Endometrial microvascular endothelial cells (primary cell): ENCODE measurements around the gene DLEU7. TPM values are rescaled to one million over a fixed set of nuclear protein-coding genes. Genes with fewer than 3 reads are reported as not detected.

Source experiments
- in situ Hi-C: cut with HindIII; loops from 2 replicates; pipeline ENCODE4 v1.10.0; 2017; ENCODE audit warnings: low sequenced_read_pairs, low pct_unique_long_range_greater_than_20kb; ENCODE audit errors: inconsistent ontology term
- total RNA-seq: library from RNA; depleted of rRNA; stranded (reverse); fragments of >200 nt; gene quantifications from one replicate; pipeline ENCODE4 v1.2.3, GENCODE V29; 2015; ENCODE audit errors: inconsistent ontology term

The DLEU7 gene
- total RNA-seq, 1 donor from 2014 or later = not detected

DNA sequence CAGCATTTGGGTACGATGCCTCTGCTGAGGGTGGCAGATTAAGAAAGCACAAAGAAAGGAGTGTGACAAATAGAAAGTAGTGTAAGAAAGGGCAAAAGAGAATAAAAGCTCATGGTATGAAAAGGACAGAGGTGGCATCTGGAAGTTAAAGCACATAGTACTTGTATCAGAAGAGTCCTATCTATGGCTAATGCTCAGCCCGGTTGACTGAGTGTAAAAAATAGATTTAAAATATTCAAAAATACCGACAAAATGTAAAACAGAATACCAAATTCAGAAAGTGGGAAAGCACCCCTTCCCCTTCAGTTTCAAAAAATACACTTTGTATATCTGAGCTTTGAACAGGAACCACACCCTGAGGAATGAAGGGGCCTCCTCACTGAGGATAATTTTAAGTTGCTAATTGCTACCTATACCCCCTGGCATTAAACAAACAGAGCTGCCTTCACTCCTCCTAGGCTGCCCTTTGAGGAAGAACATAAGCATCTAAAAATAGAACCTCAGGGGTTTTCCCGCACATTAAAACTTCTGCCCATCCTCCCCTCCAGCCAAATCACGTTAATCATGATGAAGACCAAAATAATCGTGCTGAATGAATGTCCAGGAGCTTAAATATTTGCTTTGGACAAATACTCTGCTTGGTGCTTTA is 43.3 kb downstream of the DLEU7 start:
- in situ Hi-C loops = no loop called here

DNA sequence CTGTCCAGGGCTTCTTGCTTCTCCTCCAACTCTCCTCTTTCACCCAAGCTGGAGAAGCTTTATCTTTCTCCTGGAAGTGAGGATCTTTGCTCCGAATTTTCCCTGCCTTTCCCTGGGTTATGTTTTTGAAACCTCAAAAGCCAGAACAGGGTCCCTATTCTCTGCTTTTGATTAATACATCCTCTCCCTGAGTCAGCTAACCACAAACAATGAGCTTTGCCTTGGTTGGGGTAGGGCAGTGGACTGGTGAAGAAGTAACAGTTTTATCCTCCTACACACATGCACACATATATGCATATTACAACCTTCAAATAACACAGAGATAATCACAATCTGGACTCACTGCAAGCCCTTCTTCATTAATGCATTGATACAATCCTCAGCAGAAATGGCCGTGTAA is 44.6 kb downstream of the DLEU7 start:
- in situ Hi-C loops = no loop called here

DNA sequence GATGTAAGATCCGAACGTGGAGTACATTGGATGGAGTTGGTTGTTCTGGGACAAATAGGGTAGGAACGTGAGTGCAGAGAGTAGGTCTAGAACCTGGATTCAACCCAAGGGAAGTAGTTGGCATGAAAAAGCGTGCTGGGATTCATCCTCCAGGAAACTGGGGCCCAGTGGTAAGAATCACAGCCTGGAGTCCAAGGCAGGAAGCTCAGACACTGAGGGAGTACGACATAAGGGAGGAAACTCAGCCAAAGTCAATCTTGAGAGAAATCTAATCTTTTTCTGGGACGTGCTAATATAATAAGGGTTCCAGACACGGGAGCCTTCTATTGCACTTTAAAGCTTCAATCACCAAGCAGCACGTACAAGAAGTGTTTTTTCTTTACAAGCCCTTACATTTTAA is 46.4 kb downstream of the DLEU7 start:
- in situ Hi-C loops = no loop called here

DNA sequence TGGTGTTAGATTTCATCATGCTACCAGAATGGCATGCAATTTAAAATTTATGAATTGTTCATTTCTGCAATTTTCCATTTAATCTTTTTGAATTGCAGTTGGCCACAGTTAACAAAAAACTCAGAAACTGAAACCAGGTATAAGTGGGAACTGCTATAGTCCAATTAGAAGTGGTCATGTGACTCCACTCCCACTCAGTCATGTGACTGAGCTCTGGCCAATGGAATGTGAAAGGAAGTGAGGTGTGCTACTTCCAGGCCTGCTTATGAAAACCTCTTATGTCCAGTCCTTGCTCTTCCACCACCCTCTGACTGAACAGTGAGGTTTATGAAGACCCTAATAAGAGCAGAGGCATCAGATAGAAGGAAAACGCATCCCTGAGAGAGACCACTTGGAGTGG is 47.0 kb downstream of the DLEU7 start:
- in situ Hi-C loops = no loop called here

DNA sequence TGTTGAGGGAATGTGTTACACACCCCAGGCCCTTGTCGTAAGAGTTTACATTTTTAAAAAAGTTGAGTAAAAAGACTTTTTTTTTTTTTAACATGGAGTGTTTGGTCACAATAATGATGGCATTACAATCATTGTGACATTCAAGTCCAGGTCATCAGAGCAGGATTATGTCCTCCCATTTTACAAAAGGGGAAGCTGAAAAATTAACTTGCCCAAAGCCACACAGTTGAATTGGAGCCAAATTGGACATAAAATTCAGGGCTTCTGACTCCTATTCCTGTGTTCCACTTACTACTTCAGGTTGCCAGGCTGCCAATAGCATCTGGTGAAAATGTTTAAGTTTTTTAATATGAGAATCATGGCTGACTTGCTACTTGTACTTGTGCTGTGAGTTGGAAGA is 49.3 kb downstream of the DLEU7 start:
- in situ Hi-C loops = no loop called here

DNA sequence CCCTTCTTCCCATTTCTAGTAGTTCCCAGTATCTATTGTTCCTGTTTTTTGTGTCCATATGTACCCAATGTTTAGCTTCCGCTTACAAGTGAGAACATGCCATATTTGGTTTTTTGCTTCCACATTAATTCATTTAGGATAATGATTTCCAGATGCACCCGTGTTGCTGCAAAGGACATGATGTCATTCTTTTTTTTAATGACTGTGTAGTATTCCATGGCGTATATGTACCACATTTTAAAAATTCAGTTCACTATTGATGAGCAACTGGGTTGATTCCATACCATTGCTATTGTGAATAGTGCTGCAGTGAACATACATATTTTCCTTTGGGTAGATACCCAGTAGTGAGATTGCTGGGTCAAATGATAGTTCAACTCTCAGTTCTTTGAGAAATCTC is 50.5 kb downstream of the DLEU7 start:
- in situ Hi-C loops = no loop called here

DNA sequence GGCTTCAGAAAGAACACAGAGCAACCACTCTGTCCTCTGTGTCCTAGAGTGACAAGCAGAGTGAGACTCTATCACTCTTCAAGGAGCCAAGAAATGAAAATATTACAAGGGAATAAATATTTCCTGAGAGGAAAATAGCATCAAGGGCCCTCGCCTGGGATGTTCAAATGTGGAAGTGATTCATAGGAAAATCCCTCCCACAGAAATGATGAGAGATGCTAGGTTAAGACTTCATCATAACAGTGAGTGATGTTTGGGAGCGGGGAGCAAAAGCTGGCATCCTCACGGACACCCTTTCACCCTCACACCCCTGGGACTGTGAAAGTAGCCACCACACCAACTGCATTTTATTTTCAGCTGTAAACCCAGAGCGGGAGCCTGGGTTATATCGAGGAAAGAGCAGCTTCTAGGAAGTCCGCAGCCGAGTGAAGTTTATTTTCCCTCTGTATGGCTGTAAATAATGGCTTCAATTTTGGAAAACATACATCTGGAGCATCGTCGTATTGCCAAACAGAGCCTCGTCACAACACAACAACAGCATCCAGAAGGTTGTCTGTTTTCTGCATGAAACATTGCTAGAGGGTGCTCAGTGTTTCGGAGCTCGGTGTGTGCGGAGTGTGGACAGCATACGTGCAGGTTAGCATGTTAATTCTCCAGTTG is 54.8 kb downstream of the DLEU7 start:
- in situ Hi-C loops = no loop called here

DNA sequence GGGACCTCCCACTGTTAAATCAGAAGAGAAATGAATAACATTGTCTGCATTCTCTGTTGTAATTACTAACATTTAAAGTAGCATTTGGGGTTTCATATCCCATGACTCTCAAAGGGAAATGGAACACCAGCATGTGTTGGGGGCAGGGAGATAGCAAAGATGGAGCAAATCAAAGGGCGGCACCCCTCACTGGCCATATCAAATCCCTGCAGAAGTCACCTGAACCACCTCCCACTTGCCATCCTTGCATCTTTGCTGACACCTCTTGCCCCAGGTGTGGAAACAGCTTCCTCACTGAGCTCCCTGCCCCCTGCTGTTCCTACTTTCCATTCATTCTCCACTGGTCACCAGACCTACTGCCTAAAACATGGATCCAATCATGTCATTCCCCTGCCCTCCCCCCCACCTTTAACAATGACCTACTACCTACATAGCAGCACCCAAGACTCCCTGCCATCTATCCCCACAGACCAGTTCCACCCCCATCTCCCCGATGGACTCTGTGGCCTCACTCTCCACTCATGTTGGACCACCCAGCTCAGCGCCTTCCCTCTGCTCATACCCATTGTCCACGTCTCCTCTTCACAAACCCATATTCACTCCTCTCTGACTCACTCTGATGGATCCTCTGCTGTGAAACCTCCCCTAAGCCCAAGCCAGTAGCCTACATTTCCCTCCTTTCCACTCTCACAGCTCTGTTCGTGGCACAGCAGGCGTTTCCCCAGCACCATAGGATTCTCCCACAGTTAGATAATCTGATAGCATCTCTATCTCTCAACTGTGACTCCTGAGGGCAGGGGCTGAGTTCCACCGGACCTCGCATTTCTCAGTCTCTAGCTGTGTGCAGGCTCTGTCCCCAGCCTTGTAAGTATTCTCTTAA is 55.9 kb downstream of the DLEU7 start:
- in situ Hi-C loops = no loop called here

DNA sequence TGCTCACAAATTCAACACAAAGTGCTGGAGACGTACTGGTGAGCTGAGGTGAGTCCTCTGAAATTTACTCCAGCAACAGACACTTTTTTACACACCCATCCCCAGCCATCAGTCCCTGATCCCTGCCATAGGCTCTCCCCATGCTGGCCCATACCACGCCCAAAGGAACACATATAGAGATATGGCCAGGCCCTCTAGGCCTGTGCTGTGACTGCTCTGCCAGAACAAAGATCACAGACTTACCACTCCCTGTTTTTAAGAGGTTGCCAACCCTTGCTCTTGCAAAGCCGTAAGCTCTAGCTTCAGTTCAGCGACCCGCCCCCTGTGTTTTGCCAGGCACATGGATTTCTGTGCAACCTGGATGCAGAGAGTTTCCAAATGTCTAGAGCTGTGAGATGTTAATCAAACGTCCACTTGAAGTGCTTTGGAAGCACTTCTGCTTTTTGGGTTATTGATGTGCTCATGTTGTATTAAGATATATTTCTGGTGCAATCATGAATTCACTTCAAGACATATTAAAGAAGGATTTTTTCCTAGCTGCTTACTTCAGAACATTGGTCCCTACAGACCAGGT is 59.7 kb downstream of the DLEU7 start:
- in situ Hi-C loops = no loop called here

DNA sequence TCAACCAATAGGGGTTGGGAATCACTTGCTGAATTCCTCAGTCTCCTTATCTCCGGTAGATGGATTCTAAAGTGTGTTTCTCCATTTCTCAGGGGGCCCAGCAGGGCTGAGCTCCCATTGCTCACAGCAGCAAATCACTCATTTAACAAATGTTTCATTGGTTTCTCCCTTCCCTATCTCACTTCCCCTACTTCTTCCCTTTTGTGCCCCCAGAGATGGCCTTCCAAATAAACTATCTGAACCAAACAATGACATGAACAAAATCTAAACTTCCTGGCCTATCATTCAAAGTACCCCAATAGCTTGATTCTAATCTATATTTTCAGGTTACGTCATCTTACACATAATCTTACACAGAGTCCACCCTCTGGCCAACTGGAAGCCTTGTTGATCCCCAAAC is 60.4 kb downstream of the DLEU7 start:
- in situ Hi-C loops = no loop called here

DNA sequence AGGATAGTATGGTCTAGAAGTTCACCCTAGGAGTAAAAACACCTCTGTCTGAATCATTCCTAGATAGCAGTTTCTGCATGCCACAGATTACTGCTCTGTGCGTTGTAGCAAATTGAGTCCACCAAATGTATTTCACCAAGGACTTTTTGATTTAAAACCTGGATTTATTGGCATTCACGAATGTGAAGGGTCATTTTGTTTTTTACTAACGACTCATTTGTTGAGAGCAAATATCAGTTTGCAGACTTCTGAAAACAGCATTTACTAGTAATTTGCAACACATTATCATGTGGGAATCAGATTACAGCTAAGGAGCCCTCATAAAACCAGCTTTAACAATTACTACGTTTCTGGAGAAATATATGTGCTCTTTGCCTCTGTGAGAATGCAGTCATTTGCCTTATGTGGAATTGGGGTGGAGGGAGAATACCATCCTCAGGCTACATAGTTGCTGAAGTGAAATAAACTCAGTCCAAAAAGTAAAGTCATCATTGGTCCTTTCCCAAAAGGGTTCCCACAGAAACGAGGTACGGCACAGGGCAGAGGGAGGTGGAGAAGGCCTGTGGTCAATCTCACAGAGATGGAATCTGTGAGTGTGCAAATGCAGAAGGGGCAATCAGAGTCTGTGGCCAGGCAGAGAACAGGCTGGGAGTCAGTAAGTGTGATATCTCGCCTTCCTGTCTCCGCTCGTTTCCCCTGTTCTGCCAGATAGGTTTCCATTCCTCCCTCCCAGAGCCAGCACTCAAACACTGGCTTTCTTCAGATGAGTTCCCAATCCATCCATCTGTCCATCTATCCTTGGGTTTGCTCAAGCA is 63.1 kb downstream of the DLEU7 start:
- in situ Hi-C loops = no loop called here

DNA sequence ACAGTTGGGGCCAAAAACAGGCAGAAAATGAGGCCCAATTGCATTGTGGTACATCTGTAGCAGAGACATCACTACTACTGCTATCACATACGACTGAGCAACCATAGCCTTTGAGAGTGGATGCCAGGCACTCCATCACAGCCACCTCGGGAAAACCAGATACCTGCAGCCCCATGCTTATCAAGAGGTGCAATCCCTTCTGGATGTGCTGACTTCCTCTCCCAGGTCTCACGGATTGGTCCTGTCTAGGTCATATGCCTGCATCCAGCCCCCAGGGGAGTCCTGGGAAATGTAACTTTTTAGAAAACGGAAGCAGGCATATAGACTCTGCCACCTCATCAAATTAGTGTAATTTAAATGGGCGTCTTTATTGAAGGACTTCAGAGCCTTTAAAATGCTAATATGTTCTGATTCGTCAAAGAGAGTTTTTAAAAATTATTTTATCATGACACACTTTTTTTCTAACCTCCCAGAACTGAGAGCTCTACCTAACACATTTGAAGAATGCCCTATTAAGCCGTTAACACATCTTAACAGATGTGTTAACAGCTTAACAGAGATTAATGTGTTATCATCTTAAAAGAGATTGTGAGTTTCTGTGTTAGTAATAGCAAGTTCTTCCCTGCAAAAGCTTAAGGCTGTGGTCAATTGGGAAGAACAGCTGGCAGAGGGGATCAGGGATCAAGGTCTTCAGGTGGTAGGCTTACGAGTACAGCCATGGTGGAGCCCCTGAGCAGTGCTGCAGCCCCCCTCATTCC is 63.9 kb downstream of the DLEU7 start:
- in situ Hi-C loops = no loop called here

Other genes with a start within 250 kb of the DLEU7 start
- gene RNASEH2B, start 66.1 kb upstream of the DLEU7 start, total RNA-seq = 33.9 TPM